HG03469 (cell line): ENCODE data around the gene CDYL2.
"Not testable (repeated sequence)": the region's sequence is repeated elsewhere in the genome, so short reads cannot be mapped to it uniquely, and the experiment has no call there.

Experiments used
- ATAC-seq: cut with Tn5 transposase; IDR thresholded peaks from one replicate; pipeline ENCODE4 v1.9.1; 2021; ENCODE audit warnings: mild to moderate bottlenecking, moderate library complexity, moderate number of reproducible peaks; ENCODE audit not compliant: unreplicated experiment

Gene CDYL2

DNA sequence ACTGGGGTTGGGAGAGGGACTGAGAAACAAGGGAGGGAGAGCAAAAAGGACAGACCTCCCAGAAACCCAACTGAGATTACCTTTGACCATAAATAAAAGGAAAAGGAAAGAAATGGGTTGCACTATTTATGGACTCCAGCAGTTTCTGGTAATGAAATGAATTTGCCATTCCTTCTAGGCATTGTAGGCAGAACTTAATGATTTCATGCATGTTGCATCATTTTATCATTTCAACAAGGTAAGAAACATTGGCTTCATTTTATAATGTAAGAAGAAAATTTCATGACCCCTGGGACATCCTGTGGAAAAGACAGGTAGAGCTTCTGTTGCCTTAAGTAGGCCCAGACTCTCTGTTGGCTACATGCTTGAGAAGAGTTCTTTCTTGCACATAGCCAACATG lies 8.2 kb upstream of the CDYL2 start:
- no peak for ATAC-seq

DNA sequence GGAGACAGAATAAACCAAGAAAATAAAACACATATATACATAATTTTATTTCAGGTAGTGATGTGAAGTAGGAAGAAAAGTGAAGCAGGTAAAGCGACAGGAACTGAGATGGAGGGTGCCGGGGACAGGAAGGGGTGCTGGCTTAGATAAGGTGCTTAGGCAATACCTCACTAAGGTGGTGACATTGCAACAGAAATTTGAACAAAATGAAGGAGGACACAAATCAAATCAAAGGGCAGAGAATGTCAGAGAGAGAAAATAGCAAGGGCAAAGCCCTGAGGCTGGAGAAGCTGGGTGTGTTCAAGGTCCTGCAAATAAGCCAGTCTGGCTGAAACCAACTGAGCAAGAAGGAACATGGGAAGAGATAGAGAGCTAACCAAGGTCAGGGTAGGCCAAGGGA lies 5.0 kb upstream of the CDYL2 start:
- ATAC-seq = no peak

DNA sequence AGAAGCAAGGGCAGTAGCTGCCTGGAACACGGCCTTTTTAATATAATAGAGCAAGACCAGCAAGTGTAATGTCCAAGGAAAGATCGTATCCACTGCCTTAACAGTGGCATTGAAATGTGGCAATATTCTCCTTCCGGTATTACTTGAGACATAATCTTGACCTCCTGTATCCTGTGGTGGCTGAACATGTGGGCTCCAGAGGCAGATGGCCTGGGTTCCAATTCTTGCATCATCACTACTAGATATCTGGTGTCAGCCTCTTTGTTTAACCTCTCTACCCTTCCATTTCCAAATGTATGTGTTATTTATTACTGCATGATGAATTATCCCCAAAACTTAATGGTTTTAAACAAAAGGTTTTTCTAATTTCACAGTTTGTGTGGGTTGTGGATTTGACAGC lies 3.5 kb upstream of the CDYL2 start:
- no peak for ATAC-seq

DNA sequence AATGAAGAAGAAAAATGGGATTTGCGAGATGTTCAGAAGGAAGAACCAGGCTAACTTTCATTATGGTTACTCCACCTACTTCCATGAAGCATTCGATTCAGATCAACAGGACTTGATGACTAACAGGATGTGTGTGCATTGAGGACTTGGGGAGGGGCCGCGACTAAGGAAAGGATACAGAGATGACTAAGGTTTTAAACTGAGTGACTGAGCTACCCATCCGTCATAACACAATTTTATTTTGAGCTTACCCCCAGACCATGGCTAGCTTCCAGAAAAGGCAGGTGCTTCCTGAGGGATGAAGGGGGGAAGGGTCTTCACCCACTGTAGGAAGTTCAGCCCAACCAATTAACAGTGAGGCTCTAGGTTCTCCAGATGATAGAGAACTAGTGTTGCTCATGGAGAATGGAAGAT lies 2.5 kb upstream of the CDYL2 start:
- ATAC-seq = no peak

DNA sequence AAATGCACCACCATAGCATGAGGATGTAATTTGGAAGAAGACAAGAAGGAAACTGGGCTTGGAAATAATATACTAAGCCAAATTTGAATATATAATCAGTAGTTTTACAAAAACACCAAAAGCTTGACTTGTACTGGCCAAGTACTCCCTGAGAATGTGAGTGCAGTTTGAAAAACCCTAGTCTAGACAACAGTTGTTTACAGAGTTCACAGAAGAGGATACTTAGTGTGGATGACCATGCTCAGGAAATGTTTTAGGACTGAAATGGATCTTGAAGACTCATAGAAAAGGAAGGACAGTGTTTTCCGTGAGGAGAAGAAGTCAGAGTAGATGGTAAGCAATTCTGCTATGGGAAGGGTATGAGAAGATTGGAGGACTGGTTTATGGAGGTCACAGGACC lies 1.9 kb upstream of the CDYL2 start:
- no peak for ATAC-seq

DNA sequence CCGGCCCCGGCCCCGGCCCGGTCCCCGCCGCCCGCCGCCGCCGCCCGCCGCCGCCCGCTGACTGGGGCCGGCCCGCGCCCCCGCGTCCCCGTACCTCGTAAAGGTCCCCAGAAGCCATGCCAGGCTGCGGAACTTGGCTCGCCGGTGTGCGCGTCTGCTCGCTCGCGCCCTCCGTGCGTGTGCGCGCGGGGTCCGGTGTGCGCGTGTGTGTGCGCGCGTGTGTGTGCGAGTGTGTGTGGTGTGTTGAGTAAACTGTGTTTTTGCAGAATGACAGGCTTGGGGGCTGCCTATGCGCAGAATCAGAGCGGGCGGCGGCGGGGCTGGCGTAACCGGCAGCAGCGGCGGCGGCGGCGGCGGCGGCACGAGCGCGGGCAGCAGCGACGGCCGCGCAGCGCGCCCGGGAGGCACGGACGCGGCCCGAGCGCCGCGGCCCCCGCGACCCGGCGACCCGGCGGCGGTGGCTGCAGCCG lies 307 bp downstream of the CDYL2 start:
- ATAC-seq = no peak

DNA sequence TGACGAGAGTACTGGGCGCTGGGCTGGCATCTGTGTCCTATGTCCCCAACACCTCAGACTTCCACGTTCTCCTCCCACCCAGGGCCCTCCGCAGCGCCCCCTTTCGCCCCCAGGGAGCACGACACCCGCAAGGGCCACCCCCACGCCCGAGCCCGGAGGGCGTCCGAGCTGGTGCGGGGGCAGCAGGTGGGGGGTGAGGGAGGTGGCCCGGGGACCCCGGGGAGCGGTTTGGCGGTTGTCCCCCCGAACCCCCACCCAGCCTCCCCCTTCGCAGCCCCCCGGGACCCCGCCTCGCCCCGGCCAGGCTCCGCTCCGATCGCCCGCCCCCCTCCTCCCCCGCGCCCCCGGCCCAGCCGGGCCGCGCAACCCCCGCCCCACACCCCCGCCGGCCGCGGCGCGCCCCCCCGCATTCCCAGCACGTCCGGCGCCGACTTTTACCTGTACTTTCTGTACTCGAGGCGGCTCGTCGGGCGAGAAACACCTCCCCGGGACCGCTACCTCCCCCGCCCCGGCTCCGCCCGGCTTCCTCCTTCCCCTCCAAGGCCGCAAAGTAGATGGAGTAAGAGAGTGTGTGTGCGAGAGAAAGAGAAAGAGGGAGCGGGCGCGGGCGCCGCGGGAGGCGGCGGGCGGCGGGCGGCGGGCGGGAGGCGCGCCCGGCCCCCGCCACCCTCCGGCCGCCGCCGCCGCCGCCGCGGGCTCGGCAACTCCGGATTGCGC lies 901 bp downstream of the CDYL2 start:
- ATAC-seq = no peak

DNA sequence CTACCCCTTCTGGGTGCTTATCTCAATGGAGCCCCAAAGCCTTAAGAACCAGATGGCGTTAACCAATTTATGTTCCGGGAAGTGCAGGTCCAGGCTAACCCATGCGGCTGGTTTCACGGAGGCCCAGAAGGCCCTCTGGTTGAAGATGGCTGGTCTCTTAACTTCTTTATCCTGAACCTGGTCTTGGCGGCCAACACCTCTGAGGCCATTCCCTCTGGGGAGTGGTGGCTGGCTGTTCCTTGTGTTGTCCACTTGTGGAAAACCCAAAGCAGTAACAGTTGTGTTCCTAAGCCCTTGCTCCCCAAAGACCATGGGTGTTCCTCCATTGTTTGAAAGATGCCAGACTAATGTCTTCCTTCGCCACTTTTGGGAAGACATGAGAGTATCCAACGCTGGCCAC lies 1.5 kb downstream of the CDYL2 start:
- no peak for ATAC-seq

DNA sequence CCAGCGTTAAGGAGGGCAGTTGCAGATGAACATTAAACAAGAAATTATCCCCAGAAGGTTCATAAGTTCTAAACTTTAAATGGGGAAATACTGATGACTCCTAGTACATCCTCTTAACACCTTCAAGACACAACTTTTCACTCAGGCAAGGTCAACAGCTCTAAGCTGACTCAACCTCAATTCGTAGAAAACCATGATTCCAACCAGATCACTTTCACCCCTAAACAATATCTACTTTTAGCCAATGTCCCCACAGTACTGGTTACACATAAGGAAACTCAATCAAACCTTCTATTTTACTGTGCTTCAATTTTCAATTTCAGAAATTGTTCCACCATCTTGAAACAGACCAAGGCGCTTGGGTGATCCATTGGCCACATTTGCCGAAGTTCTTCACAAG lies 2.3 kb downstream of the CDYL2 start:
- ATAC-seq = no peak

DNA sequence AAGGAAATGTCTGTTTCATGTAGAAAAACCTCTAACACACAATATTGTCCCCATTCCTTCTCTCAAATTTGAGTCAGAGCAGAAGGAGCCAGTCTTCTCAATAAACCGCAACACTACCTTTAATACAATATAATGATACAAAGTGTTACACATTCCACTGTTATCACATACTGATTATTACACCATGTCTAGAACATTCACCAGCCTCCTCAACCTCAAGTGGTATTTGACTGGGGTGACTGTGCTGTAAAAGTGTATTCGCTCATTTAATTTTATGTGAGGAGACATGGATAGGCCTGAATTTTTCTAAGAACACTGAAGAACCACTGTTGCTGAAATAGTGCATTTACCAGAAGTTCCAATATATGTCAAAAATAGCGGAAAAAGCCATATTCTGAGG lies 10.3 kb downstream of the CDYL2 start:
- no peak for ATAC-seq

DNA sequence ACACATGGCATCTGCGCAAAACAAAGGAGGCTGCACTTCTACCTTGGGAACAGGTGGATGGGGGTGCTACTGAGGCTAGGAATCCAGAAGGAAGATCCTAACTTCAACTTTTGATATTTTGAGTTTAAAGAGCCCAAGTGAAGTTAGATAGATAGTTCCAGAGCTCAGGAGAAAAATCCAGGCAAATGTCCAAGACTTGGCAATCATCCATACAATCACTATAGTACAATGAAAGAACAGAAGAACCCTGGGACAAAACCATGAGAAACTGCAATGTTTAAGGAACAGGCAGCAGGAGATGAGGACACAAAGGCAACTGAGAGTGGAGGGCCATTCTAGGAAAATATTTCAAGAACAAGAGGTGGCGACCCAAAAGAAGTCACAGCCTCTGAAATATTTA lies 12.4 kb downstream of the CDYL2 start:
- no peak for ATAC-seq

DNA sequence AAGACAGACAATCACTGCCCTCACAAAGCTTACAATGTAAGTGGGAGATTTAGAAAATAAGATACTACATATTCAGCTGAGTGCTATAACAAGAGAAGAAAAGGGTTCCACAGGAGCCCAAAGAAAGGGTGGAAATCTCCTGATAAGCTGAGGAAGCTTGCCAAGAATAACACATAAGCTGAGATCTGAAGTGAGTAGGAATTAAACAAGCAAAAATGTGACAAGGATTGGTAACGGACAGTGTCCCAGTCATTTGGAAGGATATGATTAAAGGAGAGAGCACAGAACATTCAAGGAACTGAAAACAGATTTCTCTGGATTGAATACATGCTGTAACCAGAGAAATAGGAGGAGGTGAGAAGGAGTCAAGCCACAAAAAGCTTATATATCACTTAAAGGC lies 13.0 kb downstream of the CDYL2 start:
- ATAC-seq = no peak

DNA sequence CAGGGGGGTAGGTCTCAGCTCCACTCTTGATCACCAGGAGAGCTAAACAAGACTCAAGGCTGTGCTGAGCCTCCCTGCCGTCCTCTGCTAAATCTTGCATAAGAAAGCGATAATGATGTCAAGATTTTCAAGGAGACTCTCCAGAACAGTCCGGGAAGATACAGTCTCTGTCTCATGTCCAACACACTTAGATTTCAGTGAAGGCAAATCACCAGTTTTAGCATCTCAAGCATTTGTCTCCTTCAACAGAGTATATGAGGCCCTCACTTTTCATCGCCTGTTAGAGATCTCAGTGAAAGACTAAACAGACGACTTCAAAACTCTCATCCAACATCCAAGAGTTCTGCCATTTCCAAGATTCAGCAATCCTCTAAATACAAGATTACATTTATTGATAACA lies 13.6 kb downstream of the CDYL2 start:
- ATAC-seq = no peak

DNA sequence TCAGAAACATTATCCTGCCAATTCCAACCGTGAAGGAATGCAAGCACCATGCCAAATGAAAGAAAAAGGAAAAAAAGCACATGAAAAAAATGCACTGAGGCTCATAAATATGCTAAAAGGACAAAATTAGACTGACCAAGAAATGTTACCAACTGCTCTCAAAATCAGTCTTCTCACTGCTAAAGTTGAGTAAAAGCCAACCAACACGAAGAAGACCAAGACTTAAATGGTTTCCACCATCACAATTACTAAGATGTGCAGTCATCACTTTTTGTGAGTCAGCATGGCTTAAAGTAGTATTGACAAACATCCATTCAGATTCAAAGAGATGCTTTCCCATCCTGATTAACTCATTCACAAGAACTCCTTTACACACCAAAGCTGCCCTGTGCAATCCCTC lies 16.4 kb downstream of the CDYL2 start:
- no peak for ATAC-seq

DNA sequence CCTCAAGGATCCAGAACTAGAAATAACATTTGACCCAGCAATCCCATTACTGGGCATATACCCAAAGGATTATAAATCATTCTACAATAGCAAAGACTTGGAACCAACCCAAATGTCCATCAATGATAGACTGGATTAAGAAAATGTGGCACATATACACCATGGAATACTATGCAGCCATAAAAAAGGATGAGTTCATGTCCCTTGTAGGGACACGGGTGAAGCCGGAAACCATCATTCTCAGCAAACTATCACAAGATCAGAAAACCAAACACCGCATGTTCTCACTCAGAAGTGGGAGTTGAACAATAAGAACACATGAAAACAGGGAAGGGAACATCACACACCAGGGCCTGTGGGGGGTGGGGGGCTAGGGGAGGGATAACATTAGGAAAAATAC lies 17.8 kb downstream of the CDYL2 start:
- not testable (repeated sequence) for ATAC-seq

DNA sequence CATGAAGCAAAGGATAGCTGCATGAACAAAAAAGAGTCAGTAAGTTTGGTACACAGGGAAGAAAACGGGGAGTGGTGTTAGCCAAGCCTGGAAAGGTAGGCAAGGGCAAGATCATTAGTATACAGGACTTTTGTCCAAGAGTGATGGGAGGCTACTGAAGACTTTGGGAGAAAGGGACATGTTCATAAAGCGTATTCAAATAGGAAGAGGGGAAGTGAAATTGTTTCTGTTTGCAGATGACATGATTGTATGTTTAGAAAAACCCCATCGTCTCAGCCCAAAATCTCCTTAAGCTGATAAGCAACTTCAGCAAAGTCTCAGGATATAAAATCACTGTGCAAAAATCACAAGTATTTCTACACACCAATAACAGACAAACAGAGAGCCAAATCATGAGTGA lies 19.4 kb downstream of the CDYL2 start:
- no peak for ATAC-seq

DNA sequence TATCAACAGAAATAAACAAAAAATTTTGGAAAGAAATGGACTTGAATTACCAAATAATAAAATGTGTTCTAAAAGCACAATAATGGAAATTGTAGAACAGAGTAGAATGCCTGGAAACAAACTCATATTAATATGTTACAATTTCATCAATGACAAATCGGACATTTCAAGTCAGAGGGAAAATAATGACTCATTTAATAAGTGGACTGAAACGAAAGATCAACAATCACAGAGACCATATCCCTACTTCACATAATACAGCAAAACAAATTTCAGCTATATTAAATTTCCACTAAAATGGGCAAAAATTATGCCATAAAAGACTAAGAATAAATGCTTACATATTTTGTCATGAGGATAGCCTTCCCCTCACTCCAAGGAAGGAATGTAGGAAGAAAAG lies 25.7 kb downstream of the CDYL2 start:
- no peak for ATAC-seq

DNA sequence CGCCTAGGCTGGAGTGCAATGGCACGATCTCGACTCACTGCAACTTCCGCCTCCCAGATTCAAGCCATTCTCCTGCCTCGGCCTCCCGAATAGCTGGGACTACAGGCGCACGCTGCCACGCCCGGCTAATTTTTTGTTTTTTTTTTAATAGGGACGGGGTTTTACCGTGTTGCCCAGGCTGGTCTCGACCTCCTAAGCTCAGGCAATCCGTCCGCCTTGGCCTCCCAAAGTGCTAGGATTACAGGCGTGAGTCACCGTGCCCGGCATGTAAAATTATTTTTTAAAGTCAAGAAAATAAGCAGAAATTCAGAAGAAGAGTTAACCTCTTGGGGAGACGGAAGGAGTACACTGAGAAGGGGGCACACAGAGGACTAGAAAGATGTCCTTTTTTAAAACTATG lies 27.5 kb downstream of the CDYL2 start:
- ATAC-seq = no peak

DNA sequence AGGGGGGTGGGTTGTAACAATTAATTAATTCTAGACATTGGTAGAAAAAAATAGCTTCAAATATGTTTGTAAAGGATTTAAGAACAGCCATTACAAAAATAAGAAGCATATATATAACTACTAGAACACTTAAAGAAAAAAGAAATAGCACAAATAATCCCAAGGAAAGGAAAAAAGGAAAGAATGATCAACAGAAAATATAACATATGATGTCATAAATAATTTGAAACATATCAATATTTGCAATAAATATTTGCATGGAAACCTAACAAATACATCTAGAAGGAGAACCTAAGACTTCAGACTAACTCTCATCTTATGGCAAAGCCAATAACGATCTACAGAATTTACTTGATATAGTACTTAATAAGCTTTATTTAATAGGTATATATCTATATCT lies 28.9 kb downstream of the CDYL2 start:
- ATAC-seq = no peak

DNA sequence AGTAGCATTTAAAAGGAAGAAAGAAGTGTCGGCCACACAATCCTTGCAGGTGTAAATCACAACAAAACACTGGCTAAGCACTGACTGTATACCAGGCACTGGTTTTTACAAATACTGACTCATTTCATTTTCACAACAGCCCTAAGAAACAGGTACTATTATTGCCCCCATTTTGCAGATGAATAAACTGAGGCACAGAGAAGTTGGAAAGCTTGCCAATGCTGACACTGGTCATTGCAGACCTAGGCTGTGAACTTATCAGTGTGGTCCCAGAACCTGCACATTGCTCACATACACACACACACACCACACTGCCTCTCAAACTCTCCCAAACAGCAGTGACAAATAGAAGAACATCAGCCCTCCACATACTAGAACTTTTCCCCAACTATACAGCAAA lies 37.6 kb downstream of the CDYL2 start:
- ATAC-seq = no peak

DNA sequence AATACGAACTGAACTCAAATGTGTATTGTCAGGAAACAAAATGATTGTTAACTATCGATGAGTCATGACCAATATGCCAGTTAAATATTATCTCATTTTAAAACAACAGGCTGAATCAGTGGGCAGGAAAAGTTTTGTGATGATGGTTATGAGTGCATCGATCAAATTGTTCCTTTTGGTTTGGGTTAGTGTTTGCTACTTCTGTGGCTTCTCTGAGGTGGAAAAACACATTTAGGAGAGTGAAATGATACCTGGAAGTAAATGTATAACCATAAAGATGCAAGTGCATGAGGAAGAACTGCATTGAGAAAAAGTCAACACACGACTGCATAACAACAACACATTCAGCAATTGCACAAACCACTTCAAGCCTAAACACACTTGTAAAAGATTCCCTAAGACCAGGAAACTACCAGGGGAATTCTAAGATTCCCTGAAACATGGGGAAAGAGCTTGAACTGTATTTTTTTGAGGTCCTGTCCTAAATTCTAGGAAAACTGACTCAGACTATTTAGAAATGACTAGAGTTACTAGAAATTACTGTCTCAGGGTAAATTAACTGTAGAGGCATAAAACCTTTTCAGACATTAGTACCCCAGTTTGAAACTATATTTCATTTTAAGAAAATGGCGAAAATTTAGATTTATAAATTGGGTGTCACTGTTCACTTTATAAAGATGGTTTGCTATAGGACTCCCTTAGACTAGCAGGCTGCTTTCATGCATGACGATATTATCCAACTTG lies 44.8 kb downstream of the CDYL2 start:
- no peak for ATAC-seq

DNA sequence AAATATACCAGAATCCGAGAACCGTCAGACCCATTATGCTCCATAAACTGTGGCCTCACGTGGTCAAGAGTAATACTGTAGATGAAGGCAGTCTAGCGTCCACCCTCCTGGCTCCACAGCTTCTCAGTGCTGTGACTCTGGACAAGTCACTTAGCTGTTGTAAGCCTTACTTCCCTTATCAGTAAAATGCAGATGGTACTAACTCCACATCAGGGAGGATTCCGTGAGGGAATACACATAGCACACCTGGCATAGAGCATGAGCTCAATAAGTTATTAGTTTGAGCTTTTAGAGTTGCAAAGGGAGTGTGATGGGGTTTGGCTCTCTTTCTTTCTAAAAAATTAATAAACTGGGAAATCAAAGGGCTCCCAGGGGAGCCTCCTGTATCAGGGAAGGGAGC lies 49.9 kb downstream of the CDYL2 start:
- ATAC-seq = no peak

DNA sequence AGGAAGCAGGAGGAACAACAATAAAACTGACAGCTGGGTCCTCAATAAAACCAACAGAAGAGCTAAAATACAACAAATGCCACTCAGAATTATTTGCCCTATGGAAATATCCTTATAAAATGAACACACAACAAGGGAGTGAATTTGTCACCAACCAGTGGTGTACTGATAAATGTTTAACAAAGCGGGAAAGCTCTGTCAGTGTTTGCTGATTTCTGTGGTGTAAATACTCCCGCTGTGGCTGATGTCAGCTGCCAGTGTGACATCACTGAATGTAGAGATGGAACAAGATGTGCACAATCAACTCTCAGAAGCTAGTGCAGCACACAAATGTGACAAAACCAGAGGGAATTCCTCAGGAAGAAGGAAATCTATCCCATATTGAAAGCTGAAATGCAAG lies 51.9 kb downstream of the CDYL2 start:
- no peak for ATAC-seq
